ENCODE data around the gene SOX6. TPM values are rescaled to one million over a fixed set of nuclear protein-coding genes. Genes with fewer than 3 reads are reported as not detected.

SOX6 gene
- polyA plus RNA-seq, 3 donors = not detected

DNA sequence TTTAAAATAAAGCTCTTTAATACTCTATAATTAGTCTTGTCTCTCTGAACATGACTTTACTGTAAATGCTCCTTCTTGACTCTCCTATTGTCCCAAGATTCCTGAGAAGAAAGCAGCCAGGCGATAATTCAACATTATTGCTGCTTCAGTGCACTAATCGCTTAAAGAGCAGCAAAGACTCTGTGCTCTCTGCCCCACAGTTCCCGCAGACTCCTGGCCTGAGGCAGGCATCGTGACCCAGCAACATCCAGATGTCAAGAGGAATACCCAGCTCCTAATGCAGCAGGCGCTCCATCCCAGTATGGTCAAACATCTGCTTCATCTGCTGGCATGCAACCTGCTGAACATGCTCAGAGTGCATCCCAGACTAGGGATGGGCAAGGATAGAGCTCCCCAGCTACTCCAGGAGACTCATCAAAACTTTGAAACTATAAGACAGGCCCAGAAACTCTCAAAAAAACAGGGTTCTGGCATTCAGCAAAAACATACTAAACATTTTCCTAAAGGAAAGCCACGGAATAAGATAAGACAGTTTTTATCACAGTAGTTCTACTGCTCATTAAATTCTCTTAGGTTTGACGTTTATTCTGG, 270.0 kb downstream of the SOX6 start:
- no peak overlapping the region for H3K4me2 ChIP-seq (replicated peaks; ENCODE audit: extremely low read depth, low read length, poor library complexity, severe bottlenecking)
- Mint-ChIP-seq H3K4me1 (no peaks in the 10 kb centered on the region), H3K27ac (no peak overlapping the region), H3K27me3 (ENCODE audit: low read depth in 3 of 3) (peaks cover 0 to 3% (median 1%) of the 10 kb centered on the region in 3 donors), H3K9me3 (peaks cover 0 to 2% (median 0%) of the 10 kb centered on the region in 7 donors), H3K36me3 (no peaks in the 10 kb centered on the region), H3K4me3 (no peak overlapping the region)
- no peak for DNase-seq
- whole genome bisulfite sequencing (ENCODE audit: insufficient coverage) = 93% methylated on average over 5 of the region's 7 CpGs
- intact Hi-C loops (cut with micrococcal nuclease) = no loop called here
- H3K27me3 ChIP-seq (ENCODE audit: control insufficient read depth in 2 of 2, insufficient read depth in 2 of 2, low read length in 2 of 2) = no peaks in the 10 kb centered on the region
- TF ChIP-seq, protein P1, sequence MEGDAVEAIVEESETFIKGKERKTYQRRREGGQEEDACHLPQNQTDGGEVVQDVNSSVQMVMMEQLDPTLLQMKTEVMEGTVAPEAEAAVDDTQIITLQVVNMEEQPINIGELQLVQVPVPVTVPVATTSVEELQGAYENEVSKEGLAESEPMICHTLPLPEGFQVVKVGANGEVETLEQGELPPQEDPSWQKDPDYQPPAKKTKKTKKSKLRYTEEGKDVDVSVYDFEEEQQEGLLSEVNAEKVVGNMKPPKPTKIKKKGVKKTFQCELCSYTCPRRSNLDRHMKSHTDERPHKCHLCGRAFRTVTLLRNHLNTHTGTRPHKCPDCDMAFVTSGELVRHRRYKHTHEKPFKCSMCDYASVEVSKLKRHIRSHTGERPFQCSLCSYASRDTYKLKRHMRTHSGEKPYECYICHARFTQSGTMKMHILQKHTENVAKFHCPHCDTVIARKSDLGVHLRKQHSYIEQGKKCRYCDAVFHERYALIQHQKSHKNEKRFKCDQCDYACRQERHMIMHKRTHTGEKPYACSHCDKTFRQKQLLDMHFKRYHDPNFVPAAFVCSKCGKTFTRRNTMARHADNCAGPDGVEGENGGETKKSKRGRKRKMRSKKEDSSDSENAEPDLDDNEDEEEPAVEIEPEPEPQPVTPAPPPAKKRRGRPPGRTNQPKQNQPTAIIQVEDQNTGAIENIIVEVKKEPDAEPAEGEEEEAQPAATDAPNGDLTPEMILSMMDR (IDR thresholded peaks at IDR 0.05) = no peak
- no peaks in the 10 kb centered on the region for H4K20me1 ChIP-seq (ENCODE audit: insufficient read depth, low read length)
- H3K4me1 ChIP-seq (ENCODE audit: control insufficient read depth in 1 of 2, insufficient read depth in 2 of 2, low read length in 2 of 2) = no peaks in the 10 kb centered on the region
- H2AFZ ChIP-seq (ENCODE audit: insufficient read depth, low read depth, low read length, poor library complexity, severe bottlenecking) = no peak overlapping the region
- no peak overlapping the region for H3K27ac ChIP-seq (ENCODE audit: low read depth in 1 of 2, low read length in 2 of 2)
- H3K79me2 ChIP-seq (ENCODE audit: insufficient read depth, low read length) = no peaks in the 10 kb centered on the region
- no peak overlapping the region for H3K4me3 ChIP-seq (replicated peaks in 1 of 3; ENCODE audit: low read depth in 2 of 3, low read length in 3 of 3)
- H3K36me3 ChIP-seq (replicated peaks in 1 of 2; ENCODE audit: control insufficient read depth in 1 of 2, insufficient read depth in 2 of 2, low read length in 2 of 2) = no peaks in the 10 kb centered on the region
- no peaks in the 10 kb centered on the region for H3K9me3 ChIP-seq (replicated peaks in 1 of 2; ENCODE audit: control insufficient read depth in 1 of 2, insufficient read depth in 1 of 2, low read length in 2 of 2)
- no peak overlapping the region for H3K9ac ChIP-seq (ENCODE audit: insufficient read depth, low read length, poor library complexity, severe bottlenecking)

DNA sequence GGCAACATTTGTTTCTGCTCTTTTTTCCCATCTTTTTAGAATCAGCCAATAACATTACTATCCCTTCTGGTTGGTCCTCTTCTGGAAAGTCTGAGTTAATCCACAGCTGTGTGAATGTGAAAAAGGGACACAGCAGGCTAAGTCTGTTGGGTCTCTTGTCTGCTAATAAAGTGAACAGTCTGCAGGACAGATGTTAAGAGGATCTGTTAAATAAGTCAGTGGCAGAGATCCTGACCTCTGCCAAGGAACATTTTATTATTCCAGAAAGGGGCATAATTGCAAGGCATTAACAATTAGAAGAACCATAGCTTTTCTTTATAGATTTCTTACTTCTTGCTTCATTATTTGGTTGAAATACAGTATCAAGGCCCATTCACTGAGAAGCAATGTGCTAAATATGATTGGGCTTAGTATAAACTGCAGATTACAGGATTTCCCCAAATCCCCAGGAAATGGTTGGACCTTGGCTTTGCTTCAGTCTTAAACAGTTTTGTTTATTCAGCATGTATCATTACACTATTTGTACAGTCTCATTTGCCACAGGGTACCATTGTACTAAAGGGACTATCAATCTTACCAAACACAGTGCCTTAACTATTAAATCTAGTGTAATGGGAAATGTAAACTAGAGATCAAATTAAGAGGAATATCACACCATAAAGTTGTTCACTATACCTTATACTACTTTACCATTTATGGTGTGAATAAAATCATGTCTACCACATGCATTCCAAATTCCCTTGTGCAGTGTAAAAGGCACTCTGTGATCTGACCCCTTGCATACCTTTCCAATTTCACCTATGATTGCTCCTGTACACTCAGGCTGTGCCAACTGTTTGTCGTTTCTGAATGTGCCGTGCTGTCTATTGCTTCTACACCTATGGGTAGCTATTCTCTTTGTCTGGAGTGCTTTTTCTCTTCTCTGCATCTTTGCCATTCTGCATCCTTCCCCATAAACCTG, 274.0 kb downstream of the SOX6 start:
- no peak overlapping the region for H3K27ac Mint-ChIP-seq
- no peaks in the 10 kb centered on the region for H3K4me1 Mint-ChIP-seq
- Histone ChIP-seq H3K36me3 (replicated peaks in 1 of 2; ENCODE audit: control insufficient read depth in 1 of 2, insufficient read depth in 2 of 2, low read length in 2 of 2) (no peaks in the 10 kb centered on the region), H2AFZ (ENCODE audit: insufficient read depth, low read depth, low read length, poor library complexity, severe bottlenecking) (no peak overlapping the region), H3K27me3 (ENCODE audit: control insufficient read depth in 2 of 2, insufficient read depth in 2 of 2, low read length in 2 of 2) (no peaks in the 10 kb centered on the region), H3K79me2 (ENCODE audit: insufficient read depth, low read length) (no peaks in the 10 kb centered on the region), H3K4me1 (ENCODE audit: control insufficient read depth in 1 of 2, insufficient read depth in 2 of 2, low read length in 2 of 2) (no peaks in the 10 kb centered on the region), H3K9me3 (replicated peaks in 1 of 2; ENCODE audit: control insufficient read depth in 1 of 2, insufficient read depth in 1 of 2, low read length in 2 of 2) (no peaks in the 10 kb centered on the region), H3K4me3 (replicated peaks in 1 of 3; ENCODE audit: low read depth in 2 of 3, low read length in 3 of 3) (no peak overlapping the region), H4K20me1 (ENCODE audit: insufficient read depth, low read length) (no peaks in the 10 kb centered on the region), H3K9ac (ENCODE audit: insufficient read depth, low read length, poor library complexity, severe bottlenecking) (no peak overlapping the region), H3K27ac (ENCODE audit: low read depth in 1 of 2, low read length in 2 of 2) (no peak overlapping the region), H3K4me2 (replicated peaks; ENCODE audit: extremely low read depth, low read length, poor library complexity, severe bottlenecking) (no peak overlapping the region)
- no peak overlapping the region for H3K4me3 Mint-ChIP-seq
- H3K36me3 Mint-ChIP-seq = no peaks in the 10 kb centered on the region
- peaks cover 0 to 3% (median 0%) of the 10 kb centered on the region in 3 donors for H3K27me3 Mint-ChIP-seq (ENCODE audit: low read depth in 3 of 3)
- DNase-seq = no peak
- TF ChIP-seq, protein P1 (IDR thresholded peaks at IDR 0.05) = no peak
- intact Hi-C loops (cut with micrococcal nuclease) = no loop called here
- peaks cover 0 to 2% (median 0%) of the 10 kb centered on the region in 7 donors for H3K9me3 Mint-ChIP-seq
- WGBS (ENCODE audit: insufficient coverage) = no CpG with 5 or more reads among the region's 2 CpGs
